HG03439 (cell line): ENCODE data around the gene DOC2A.
"Not testable (repeated sequence)": the region's sequence is repeated elsewhere in the genome, so short reads cannot be mapped to it uniquely, and the experiment has no call there.

Experiments
- ATAC-seq: cut with Tn5 transposase; IDR thresholded peaks from one replicate; pipeline ENCODE4 v1.9.1; 2021; ENCODE audit warnings: mild to moderate bottlenecking, moderate library complexity; ENCODE audit not compliant: unreplicated experiment

DOC2A gene

DNA sequence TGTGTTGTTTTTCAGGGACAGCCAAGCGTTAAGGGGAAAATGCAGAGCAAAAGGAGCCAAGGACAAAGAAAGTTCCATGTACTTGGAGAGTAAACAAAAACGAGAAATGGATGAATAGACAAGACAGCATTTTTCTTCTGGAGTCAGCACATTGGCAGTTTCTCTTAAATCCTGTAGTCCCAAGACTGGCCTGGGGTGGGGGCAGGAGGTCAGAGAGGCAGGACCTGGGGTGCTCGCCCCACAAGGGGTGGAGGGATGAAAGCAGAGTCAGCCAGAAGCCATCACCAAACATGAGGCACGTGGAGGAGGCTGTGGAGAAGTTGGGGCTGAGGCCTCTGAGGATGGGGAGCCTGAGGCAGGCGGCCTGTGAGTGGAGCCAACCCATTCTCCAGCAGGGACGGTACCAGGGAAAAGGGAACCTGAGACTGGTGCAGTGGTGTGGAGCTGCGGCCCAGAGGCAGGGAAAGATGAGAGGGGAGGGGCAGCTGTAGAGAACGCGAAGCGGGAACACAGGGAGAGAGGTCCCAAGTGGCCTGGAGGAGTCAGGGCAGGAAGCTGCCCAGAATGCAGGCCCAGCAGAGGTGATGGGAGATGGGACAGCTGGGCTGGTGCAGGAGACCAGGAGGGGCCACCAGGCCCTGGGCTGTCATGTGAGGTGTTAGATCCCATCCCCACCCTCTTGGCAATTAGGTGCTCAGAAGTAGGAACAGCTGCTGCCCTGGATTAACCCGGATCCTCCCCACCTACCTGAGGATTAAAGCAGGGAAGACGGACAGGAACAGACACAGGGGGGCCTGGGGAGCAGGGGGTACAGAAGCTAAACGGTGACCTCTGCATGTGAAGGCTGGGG, 17.0 kb upstream of the DOC2A start:
- no peak for ATAC-seq

DNA sequence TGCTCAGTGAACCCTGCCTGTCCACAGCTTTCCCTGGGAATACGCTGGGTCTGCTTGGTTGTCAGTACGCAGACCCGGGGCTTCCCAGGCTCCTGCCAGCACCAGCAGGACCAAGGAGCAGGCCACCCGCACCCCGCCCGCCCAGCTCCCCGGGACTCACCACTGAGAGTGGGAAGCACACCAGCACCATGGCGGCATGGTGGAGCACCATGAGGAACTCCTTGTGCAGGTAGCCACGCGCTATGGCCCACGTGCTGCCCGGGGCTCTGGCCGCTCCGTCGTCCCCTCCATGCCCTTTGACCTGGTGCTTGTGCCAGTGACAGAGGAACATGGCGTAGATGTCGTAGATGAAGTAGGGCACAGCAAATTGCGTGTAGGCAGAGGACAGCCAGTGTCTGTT, 15.6 kb upstream of the DOC2A start:
- no peak for ATAC-seq

DNA sequence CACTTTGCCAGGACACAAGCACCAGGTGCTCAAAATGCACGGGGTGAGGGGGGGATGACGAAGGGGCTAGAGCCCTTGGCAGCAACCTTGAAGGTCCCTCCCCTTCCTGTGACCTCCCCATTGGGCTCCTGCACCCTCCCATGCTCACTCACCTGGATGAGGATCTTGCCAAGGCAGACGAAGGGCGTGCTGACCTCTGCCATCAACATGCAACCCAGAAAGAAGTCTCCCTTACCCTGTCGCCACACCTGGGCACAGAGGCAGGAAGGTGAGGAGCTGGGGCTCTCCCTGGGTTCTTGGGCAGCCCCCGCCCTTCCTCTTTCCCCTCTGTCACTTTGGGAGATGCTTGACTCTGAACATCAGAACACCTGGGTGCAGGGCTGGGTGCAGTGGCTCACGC, 14.7 kb upstream of the DOC2A start:
- no peak for ATAC-seq

DNA sequence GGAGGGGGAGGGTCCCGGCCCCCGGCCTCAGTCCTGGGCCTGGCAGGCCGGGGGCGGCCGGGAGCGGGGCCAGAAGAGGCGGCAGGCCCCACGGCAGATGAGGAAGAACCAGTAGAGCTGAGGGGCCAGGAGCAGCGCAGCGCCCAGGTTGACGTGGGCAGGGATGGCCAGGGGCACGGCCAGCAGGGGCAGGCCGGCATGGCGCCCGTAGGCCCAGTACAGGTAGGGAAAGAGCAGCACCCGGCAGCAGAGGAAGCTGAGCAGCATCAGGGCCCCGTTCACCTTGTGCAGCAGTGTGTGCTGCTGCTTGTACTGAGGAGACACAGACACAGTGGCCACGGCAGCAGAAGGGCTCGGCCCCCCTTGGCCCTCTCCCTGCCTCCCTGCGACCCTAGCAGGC, 14.3 kb upstream of the DOC2A start:
- ATAC-seq, result no peak

DNA sequence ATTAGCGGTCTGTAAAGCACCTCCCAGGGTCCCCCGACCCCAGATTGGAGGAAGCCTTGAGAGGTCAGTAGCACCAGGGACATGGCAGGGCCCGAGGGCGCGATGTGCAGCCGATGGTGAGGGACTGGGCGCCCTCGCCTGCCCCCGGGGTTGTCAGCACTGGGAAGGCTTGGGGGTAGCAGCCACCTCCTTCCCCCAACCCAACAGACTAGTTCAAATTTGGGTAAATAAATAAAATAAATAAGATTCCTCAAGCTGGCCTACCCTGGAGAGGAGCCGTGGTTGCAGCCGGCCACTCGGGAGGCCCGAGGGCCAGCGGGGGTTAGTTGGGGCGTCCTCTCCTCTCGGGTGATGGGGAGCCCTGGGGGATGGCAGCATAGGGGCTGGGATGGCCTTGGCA, 13.6 kb upstream of the DOC2A start:
- ATAC-seq, result no peak

DNA sequence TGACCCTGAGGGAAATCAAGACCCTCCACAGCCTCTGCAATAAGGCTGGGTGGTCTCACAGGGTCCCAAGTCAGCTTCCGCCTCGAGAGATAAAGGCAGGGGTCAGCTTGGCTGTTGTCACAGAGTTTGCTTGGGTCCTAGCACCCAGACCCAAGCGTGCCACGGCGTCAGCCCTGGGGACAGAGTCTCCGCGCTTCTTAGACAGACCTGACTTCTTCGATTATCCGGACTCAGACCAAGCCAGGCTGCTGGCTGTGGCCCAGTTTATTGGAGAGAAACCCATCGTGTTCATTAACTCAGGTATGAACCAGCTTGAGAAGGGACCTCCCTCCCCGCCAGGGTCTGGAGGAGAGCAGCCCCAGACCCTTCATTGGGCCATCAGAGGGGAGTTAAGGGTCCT, 12.8 kb upstream of the DOC2A start:
- no peak for ATAC-seq

DNA sequence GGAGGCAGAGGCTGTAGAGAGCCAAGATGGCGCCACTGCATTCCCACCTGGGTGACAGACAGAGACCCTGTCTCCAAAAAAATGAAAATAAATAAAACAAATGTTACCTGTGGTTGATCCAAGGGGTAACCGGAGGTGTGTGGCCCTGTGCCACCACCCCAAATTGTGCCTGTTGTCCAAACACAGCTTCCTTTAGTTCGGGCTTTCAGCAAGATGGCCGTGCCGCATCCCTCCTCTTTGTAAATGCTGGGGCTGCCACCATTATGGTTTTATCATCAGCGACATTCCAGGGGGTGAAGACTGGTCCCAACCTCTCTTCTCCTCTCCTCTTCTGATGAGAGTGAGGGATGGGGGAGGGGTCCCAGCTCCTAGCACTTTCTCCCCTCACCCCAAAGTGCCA, 12.1 kb upstream of the DOC2A start, which contains the start of gene C16orf92:
TSS of gene C16orf92 (plus strand) at position 312 of the 400 bp plus-strand sequence. CDS start 143 bp downstream, outside the sequence.
- ATAC-seq, result no peak

DNA sequence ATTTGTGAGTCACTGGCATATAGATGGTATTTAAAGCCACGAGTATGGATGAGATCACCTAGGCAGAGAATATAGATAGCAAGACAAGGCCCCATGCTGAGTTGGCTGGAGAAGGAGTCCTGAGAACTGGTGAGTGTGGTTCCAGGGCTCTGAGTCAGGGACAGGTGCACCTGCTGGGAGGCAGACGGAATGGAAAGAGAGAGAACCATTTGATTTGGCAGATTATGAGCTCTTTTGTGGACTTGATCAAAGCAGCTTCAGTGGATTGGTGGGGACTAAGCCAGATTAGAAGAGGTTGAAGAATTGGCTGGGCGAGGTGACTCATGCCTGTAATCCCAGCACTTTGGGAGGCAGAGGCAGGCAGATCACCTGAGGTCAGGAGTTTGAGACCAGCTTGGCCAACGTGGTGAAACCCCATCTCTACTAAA, 7.9 kb upstream of the DOC2A start:
- no peak for ATAC-seq

DNA sequence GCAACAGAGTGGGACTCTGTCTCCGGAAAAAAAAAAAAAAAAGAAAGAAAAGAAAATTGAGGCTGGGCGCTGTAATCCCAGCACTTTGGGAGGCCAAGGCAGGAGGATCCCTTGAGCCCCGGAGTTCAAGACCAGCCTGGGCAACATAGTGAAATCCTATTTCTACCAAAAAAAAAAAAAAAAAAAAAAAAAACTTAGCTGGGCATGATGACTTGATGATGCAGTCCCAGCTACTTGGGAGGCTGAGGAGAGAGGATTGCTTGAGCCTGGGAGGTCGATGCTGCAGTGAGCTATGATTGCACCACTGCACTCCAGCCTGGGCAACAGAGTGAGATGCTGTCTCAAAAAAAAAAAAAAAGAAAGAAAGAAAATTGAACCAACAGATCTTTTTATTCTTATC, 7.1 kb upstream of the DOC2A start:
- not testable (repeated sequence) for ATAC-seq

DNA sequence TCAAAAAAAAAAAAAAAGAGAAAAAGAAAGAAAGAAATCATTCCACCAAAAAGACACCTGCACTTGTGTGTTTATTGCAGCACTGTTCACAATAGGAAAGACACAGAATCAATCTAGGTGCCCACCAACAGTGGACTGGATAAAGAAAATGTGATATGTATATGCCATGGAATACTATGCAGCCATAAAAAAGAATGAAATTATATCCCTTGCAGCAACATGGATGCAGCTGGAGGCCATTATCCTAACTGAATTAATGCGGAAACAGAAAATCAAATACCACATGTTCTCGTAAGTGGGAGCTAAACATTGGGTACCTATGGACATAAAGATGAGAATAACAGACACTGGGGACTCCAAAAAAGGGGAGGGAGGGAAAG, 6.4 kb upstream of the DOC2A start:
- no peak for ATAC-seq

DNA sequence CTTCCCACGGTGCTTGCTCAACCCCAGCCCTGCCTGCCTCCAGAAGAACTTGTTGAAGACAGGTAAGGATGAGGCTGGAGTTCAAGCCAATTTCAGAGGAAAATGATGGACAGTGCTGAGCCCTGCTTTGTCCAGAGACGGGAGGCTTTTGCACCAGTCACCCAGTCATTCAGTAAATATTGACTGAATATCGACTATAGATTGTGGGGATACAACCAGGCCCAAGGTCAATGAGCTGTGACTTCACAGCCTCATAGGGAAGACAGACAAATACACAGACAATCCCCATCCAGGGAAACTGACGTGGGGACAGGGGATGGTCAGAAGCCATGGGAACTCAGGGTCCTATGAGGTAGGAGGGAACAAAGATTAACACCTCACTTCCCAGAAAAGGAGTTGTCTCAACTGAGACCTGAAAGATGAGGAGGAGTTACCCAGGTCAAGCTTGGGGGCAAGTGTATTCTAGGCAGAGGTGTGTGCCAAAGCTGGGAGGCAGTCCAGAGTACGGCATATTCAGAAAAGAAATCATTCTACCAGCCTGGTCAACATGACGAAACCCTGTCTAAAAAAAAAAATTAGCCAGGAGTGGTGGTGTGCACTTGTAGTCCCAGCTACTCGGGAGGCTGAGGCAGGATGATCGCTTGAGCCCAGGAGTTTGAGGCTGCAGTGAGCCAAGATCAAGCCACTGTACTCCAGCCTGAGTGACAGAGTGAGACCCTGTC, 5.9 kb upstream of the DOC2A start:
- ATAC-seq, result no peak

DNA sequence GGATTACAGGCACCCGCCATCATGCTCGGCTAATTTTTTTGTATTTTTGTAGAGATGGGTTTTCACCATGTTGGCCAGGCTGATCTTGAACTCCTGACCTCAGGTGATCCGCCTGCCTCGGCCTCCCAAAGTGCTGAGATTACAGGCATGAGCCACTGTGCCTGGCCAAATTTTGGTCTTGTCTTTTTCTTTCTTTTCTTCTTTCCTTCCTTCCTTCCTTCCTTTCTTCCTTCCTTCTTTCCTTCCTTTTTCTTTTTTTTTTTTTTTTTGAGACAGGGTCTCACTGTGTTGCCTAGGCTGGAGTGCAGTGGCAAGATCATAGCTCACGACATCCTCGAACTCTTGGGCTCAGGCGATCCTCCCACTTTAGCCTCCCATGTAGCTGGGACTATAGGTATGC, 4.6 kb upstream of the DOC2A start:
- ATAC-seq, result not testable (repeated sequence)

DNA sequence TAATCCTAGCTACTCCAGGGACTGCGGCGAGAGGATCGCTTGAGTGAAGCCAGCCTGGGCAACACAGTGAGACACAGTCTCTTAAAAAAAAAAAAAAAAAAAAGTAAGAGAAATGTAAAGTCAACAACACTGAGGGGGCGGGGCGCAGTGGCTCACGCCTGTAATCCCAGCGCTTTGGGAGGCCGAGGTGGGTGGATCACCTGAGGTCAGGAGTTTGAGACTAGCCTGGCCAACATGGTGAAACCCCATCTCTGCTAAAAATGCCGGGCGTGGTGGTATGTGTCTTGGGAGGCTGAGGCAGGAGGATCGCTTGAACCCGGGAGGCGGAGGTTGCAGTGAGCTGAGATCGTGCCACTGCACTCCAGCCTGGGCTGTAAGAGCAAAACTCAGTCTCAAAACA, 1.8 kb upstream of the DOC2A start:
- ATAC-seq, result not testable (repeated sequence)

DNA sequence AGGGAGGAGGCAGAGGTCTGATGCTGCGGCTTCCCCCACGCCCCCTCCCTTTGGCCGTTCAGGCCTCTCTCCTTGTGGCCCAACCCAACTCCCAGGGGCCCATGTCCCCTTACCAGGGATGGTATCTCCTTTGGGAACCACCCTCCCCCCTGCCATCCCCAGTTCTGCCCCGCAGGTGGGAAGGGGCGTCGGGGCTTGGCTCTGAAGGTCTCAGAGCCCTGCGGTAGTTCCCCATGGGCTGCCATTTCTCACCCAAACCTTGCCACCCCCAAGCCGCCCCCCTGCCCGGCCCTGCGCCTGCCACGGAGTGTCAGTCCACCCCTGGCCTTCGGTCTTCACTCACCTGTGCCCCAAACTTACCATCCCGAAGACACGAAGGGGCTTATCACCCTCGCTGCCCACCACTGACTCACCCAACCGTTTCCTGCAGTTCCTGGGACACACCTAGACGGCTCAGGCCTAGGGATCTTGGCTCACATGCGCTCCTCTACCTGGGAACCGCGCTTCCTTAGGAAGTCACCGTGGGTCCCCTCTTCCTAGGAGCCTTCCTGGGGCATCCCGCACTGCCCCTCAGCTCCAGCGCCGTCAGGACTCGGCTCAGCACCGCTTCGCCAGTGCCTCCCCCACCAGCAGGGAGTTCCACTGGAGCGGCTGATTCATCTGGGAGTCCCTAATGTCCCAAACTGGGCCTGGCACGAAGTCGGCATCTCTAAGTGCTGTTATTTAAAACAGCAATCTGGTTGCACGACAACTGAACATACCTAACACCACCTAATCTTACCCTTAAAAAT, 1.1 kb upstream of the DOC2A start:
- ATAC-seq, result no peak

DNA sequence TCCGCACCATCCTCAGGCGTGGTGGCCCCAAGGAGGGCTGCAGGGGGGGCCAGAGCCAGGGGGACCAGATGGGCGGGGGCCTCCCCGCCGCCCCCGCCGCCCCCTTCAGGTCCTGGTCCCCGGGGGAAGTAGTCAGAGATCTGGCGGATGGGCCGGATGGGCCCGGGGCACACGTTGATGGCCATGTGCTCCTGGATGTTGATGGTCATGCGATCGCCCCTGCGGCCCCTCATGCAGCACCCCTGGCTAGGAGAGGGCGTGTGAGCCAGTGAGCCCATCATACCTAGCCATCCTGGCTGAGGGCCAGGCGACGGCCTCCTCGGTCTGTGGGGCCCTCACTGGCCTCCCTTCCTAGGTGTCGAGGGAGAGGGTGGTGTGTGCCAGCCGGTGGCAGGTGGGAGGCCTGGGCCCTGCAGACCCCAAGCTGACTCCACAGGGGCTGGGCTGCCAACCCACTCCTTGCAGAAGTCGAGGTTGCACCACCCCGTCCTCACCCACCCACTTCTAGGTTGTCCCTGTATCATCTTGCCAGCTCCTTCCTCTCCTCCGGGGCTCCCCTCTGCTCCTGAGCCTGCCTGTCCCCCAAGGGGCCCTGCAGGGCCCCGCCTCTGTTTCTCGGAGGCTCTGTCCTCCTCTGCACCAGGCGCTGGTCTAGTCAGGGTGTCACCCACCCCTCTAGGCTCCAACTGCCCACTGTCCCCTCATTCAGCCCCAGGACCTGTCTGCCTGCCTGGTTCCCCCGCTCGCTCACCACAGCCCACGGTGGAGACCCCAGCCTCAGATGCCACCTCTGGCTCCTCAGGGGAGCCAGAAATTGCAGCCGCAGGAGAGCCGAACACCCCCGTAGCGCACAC, 610 bp downstream of the DOC2A start:
- ATAC-seq, result no peak

DNA sequence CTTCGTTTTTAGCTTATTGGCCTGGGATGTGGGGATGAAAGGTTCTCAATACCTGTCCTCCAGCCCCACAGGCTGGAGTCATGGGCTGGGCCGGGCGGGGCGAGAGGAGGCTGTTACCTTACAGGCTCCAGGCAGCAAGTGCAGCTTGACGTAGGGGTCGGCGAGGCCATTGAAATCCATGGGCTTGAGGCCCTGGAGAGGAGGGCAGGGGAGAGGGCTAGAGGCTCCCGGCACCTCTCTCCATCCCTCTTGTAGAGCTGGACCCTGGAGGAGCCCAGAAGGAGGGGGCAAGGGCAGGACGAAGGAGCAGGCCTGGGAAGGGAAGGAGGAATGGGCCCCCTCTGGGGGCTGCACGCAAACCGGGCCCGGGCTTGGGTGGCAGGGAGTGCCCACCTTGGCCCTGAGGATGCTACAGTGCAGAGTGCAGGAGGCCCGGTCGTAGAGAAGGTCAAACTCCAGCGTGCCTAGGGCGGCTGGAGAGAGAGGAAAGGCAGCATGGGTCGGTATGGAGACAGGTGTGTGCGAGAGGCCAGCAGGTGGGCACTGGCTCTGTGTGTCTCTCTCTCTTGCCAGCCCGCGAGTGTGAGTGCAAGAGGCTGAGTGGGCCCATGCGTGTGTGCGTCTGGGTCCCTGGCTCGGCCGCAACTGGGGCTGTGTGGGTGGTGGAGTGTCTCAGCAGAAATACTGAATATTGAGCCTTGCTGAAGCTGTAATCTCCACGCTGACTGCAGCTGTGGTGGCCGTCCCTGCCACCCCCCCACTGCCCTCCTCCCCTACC, 1.6 kb downstream of the DOC2A start:
- ATAC-seq, result no peak

DNA sequence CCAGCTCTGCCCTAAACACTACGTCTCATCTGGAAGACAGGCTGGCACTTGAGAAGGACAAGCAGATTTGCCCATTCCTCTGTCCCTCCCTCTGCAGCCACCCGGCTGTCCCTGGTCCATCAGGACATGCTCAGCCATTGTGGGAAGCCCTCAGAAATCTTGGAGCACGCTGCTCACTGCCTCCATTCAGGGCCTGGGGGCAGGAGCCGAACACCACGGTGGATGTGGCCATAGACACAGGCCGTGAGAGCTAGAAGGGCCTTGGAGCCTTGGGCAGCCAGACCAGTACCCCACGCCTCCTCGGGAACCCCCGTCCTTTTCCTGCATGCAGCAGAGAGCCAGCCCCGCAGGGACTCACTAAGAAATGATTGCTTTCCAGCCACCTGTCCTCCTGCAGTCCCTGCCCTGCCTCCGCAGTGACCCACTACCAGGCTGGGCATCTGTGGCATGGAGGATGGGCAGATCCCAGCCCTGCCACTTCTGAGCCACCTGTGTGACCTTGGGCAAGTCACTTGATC, 3.4 kb downstream of the DOC2A start:
- no peak for ATAC-seq

DNA sequence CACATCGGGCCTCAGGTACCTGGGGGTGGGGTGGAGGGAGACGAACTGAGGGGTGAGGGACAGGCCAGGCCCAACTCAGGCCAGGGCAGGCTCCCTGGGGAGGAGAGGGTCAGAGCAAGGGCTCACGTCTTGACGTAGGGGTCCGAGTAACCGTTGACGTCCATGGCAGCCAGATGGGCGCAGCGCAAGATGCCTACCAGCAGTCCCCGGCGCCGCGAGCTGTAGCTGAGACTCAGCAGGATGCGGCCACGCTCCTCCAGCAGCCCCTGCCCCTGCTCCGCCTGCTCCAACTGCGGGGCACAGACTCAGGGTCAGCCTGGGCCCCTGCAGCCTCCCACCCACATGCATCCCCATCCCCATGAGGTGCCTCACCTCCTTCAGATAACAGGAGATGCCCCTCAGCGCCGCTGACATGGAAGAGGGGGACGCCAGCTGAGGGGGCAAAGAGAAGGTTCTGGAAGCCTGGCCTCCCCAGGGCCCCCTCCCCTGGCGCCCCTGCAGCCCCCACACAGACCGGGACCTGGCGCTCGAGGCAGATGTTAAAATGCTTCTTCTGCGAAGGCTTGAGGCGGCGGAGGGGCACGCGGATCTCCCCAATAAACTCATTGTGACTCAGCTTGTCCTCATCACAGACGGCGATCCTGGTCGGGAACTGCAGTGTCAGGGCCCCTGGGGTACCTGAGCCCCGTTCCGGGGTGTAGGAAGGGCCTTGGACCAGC, 4.0 kb downstream of the DOC2A start:
- ATAC-seq, result no peak

DNA sequence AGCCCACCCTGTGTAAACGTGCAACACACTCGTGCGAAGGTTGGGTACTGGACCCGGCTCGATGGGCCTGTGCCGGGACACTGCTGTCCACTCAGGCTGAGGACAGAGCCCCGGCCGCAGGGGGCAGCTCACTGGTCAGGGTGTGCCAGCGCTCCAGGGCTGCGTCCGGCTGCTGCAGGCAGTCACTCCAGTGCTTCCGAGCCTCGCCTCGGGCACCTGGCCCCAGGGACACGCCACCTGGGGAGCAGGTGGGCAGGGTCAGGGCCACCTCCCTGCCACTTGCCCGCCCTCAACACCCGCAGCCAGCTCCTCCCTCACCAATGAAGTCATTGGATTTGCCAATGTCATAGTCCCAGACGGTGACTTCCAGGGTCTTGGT, 4.7 kb downstream of the DOC2A start:
- ATAC-seq, result no peak
